HG02870 (cell line): Measurements from ENCODE around the gene EDC3.

Experiments
- ATAC-seq: cut with Tn5 transposase; IDR thresholded peaks from one replicate; pipeline ENCODE4 v1.9.1; 2021; ENCODE audit warnings: mild to moderate bottlenecking, moderate library complexity; ENCODE audit not compliant: unreplicated experiment

Gene EDC3

GRCh38 chr15:74626752-74627692, 68.8 kb downstream of the EDC3 start:
- no peak for ATAC-seq

- no peak for ATAC-seq
These were observed 69.5 kb downstream of the EDC3 start for GRCh38 chr15:74626336-74626735.

GRCh38 chr15:74625693-74626092, 70.1 kb downstream of the EDC3 start:
- no peak for ATAC-seq

DNA sequence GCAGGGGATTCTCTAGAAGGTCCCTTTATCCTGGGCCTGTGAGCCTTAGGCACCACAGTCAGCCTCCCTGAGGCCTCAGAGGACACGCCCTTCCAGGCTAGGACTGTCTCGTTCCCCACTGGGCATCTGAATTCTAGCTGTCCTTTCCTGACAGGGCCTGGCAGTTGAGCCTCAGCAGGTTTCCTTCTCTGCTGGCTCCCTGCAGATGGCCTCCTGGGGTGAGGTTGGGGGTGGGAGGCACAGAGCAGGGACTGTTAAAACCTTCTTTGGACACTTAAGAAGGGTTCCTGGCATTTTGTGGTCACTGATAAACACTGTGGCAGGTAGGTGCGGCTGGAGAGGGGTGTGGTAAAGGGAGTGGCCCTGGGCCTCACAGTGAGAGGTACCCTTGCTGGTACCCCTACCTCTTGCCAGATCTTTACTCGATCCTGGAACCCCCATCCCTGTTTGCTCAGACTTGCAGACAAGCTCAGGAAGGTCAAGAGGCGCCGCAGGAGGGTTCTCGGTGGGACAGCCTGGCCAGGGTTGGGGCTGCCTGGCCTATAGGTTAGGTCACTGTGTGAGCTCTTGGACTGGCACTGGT, 71.7 kb downstream of the EDC3 start:
- no peak for ATAC-seq

DNA sequence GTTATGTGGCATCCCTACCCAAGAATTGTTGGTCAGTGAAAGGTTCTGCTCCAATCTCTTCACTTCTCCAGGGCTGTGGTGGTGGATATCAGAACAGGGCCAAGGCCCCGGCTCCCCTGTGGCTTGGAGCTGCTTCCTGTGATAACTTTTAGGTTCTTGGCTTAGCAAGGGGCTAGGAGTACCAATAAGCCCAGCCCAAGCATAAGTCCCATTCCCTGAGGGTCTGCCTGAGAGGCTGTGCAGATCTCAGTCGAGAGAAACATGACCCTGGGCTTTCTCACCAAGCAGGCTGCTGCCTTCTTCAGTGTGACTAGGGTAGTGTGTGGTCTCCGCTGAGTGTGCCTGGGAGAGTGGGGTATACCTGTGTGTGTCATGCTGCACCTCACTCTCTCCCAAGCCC, 73.1 kb downstream of the EDC3 start:
- ATAC-seq, result no peak

DNA sequence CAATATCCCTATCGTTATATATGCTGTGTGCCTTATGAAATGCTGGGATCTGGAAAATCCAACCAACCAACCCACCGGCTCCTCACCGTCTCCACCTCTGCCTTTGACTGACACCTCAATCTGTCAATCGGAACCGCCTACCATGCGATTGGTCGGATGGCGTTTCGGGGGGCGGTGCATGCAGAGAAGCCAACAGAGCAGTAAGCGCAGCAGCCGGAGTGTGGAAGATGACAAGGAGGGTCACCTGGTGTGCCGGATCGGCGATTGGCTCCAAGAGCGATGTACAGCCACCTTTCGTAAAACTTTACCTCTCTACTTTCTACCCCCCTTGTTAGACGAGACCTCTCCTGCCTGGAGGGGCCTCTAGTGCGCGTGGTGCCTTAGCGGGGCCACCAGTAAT, 73.9 kb downstream of the EDC3 start:
- ATAC-seq, result no peak

DNA sequence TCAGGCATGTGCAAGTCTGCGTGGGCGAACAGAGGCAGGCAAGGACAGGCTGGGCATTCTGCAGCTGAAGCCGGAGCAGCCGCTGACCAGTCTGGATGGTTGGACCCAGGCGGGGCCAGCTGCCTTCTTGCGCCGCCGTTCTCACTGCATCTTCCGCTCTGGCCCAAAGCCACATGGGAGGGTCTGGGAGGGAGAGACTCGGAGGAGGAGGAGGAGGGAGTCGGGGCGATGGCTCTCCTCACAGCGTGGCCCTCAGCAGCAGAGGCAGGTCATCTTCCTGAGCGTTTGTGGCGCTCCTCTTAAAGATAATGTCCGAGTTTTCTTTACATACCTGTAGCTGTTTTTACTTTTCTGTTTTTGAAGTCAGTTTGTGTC, 74.3 kb downstream of the EDC3 start:
- ATAC-seq, result no peak

DNA sequence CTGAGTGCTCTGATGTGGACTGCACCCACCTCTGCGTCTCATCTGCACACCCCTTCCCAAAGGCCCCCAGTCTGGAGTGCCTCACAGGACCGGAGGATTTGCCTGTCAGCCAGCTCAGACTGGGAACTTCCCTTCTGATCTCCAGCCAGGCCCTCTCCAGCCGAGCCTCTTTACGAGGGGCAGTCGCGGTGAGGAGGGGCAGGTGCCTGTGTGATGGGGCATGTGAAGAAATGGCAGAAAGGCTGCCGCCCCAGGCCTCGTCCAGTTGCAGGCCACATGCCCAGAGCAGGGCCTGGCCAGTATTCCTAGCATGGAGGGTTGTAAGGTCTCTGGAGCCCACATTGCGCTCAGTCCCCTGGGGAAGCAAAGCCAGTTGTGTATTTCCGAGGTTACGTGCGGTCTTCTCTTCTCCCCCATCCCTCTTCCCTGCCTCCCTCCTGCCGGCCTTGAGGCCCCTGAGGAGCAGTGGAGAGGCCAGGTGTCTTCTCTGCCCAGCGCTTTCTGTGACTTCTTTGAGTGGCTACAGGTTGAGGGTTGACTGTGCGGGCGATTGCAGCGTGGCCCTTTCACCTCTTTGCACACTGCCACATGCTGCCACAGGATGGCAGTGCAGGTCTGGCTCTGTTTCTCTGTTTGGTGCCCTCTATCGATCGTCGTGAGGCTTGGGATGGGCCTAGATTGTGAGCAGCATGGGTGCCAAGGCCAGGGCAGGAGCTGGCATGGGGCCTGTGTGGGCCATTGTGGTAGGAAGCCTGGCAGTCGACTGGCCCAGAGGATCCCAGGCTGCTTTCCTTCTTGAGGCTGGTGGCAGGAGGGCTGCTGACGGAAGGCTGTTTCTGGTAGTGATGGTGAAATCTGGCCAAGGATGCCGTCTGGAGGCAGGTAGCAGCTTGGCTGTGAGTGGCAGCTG, 74.9 kb downstream of the EDC3 start:
- ATAC-seq, result no peak

GRCh38 chr15:74619916-74620635, 75.7 kb downstream of the EDC3 start:
- ATAC-seq, result no peak

GRCh38 chr15:74618841-74619596, 76.8 kb downstream of the EDC3 start:
- no peak for ATAC-seq

- no peak for ATAC-seq
These were observed 78.8 kb downstream of the EDC3 start for GRCh38 chr15:74616996-74617395.

GRCh38 chr15:74616366-74616939, 79.4 kb downstream of the EDC3 start:
- no peak for ATAC-seq

- peak; percentile 68 for ATAC-seq
These were observed 80.1 kb downstream of the EDC3 start, which contains the start of gene CLK3 for GRCh38 chr15:74615508-74616365. CLK3 (plus strand) TSS chr15:74615836; CDS start chr15:74619197, 3,361 bp downstream.

- ATAC-seq, result peak; percentile 49
These were observed 80.9 kb downstream of the EDC3 start for GRCh38 chr15:74614744-74615507.

DNA sequence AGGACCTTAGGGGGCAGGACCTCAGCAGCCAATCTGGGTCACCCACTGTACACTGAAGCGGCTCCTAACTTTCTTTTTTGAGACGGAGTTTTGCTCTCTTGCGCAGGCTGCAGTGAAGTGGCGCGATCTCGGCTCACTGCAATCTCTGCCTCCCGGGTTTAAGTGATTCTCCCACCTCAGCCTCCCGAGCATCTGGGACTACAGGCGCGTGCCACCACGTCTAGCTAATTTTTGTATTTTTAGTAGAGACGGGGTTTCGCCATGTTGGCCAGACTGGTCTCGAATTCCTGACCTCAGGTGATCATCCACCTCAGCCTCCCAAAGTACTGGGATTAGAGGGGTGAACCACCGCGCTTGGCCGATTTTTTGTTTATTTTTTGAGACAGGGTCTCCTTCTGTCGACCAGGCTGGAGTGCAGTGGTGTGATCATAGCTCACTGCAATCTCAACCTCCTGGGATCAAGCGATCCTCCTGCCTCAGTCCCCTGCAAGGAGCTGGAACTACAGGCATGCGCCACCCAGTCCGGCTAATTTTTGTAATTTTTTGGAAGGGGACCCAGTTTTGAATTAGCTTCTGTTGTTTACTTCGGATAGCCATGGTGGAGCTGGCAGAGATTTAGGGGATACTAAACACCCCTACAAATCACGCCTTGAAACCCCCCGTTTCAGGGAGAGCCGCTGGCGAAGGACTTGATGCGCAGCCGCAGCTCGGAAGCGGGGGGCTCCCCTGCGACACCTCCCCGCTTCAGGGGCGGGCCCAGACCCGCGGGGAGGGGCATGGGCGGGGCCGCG, 81.7 kb downstream of the EDC3 start:
- no peak for ATAC-seq

DNA sequence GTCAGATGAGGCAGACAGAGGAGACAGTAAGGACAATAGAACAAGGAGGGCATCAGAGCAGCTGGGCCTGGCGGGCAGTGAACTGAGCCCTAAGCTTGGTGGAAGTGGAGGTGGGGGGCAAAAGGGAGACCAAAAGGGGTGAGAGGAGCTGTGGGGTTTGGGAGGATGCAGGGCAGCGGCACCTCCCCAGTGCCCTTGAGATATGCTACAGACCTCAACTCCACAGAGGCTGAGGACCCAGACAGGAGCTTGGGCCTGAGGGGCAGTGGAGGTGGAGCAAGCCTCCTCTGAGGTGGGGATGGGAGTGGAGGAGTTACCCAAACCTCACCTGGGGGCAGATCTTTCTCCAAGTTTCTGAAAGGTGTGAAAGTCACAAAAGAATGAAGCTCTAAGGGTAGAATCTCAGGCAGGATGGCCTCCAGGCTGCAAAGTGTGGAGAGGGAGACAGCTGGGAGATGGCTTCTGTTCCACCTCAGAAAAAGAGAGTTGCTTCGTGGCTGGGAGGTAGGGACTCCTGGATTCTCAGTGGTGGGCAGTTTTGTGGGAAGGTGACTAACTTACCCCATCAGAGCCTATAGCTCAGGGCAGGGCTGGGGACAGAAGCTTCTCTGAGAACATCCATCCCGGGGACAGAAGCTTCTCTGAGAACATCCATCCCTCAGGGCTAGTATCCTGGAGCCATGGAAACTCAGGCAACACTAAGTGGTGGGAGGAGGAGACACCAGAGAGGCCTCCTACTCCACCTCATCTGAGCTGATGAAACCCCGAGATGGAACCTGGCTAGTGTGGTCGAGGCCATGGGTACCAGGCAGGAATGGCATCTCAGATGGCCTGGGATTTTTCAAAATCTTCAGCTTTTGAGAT, 82.5 kb downstream of the EDC3 start:
- no peak for ATAC-seq
